GM21423 (cell line): ENCODE results near the gene AFP.
"Not testable (repeated sequence)": the region's sequence is repeated elsewhere in the genome, so short reads cannot be mapped to it uniquely, and the experiment has no call there.

Experiments used
- ATAC-seq: cut with Tn5 transposase; IDR thresholded peaks from one replicate; pipeline ENCODE4 v1.9.1; 2021; ENCODE audit warnings: mild to moderate bottlenecking, moderate library complexity; ENCODE audit not compliant: unreplicated experiment

AFP gene

GRCh38 chr4:73435984-73436383 lies at the start of gene AFP:
Gene AFP (plus strand): TSS chr4:73436221. CDS start chr4:73436263, 42 bp downstream.
- no peak for ATAC-seq

DNA sequence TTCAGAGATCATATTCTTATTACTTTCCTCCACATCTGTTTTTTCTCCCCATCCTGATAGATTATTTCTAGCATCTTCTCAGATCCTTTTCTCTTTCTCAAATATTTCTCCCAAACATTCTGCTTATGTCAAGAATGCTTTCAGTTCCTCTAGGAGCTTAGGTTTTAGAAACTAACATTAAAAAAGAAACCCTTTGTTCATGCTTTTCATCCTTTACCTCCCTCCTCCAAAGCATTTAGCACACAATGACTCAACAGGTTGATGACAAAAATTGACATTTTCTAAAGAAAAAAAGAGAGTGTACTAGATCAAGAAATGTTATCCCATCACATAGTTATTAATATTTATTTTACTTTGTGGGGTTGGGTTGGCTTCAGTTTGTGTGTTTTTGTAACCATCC lies 48.5 kb upstream of the AFP start:
- ATAC-seq: no peak

DNA sequence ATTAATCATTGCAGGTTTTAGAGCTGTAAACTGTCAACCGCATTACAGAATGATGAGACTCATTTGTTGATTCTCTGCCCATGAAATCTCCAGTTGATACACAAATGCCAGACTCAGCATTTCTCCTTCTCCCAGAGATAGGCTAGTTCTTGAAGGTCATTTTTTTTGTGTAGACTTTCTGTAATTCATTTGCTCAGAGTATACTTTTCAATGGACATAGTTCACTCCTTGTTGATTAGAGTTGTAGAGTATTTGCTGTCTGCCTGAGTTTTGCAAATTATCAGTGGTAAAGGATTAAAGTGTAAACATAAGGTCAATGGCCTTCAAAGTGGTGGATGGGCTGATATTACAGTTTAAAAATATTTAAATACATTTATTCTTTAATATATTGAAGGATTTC lies 47.1 kb upstream of the AFP start:
- ATAC-seq: no peak

DNA sequence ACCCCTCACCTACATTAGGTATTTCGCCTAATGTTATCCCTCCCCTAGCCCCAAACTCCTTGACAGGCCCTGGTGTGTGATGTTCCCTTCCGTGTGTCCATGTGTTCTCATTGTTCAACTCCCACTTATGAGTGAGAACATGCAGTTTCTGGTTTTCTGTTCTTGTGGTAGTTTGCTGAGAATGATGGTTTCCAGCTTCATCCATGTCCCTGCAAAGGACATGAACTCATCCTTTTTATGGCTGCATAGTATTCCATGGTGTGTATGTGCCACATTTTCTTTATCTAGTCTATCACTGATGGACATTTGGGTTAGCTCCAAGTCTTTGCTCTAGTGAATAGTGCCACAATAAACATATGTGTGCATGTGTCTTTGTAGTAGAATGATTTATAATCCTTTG lies 46.4 kb upstream of the AFP start:
- ATAC-seq: not testable (repeated sequence)

DNA sequence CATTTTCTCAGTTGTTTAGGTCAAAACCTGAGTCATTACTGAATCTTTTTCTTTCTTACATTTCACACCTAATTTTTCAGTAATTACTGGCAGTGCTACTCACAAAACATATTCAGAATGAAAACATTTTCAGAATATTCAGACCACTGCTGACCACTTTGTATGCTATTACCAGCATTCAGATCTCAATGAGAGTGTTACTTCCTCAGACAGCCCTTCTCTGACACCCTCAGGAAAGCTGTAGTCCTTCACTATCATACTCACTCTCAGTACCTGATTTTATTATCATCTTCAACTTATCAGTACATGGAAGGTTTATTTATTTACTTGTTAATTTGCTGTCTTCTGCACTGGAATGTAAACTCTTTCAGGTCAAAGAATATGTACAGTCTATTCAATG lies 44.2 kb upstream of the AFP start:
- no peak for ATAC-seq

- ATAC-seq: no peak
These were observed 43.1 kb upstream of the AFP start for GRCh38 chr4:73392936-73393335.

- ATAC-seq: no peak
These were observed 39.7 kb upstream of the AFP start for GRCh38 chr4:73396304-73396703.

DNA sequence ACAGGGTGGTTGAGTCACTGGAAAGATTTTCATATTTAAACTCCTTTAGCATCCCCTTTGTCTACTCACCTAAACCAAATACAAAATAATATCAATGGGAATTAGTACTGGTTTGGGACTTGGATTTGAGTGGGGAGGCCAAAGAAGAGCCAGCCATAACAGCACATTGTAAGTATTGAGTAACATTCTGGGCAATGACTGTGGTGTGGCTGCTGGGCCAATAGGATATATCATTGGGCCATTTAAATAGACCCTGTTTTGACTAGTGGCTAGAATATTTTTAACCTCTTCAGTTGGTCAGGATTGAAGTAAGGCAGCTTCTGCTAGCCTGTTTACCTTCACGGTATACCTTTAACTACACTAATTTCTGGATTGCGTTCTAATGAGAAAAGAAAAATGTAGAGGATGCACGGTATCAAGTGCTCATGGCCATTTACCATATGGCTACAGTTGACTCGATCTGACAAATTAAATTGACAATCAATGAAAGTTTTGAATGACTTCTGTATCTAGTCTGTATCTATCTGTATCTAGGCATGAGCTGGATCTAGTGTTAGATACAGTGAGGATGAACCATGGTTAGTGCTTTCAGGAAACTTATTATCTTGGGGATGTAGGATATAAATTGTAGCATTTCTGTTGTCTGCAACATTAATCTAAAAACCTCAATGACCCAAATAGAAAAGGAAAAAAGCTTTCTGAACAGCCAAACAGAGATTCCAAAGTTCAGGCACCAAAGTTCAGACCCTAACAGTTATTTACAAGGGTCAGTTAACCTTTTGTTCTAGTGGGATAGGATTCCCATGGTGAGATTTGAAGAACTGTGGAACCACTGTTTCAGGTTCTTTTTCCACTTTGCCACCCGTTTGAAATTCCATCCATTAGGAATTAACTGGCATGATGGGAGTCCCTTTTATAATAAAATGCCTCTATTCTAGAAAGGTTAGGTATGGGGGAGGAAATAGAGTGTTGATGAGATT lies 38.7 kb upstream of the AFP start:
- no peak for ATAC-seq

DNA sequence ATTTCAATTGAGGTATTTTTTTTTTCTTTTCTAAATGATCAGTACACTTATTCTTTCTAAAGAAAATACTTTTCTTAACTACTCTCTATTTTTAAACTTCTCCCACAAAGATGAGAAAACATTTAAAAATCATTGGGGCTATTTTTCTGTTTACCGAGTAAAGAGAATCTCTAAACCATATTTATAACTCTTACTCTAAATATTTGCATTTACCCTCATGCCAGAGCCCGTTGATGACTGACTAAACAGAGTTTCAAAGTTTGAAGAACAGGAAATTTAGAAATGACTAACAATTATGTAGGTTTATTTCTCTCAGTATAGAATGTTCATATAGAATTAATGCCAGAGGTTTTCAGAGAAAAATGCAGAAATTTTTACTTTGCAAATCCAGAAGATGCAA lies 34.6 kb upstream of the AFP start:
- ATAC-seq: no peak

DNA sequence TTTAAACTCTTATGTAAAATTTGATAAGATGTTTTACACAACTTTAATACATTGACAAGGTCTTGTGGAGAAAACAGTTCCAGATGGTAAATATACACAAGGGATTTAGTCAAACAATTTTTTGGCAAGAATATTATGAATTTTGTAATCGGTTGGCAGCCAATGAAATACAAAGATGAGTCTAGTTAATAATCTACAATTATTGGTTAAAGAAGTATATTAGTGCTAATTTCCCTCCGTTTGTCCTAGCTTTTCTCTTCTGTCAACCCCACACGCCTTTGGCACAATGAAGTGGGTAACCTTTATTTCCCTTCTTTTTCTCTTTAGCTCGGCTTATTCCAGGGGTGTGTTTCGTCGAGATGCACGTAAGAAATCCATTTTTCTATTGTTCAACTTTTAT lies 32.0 kb upstream of the AFP start, which contains the start of gene ALB:
Gene ALB (plus strand): TSS at position 246 of the 400 bp plus-strand sequence. CDS start 41 bp downstream, at position 287.
- ATAC-seq: no peak

GRCh38 chr4:73404457-73404856 lies 31.6 kb upstream of the AFP start:
- ATAC-seq: no peak

GRCh38 chr4:73405138-73405537 lies 30.9 kb upstream of the AFP start:
- no peak for ATAC-seq

- no peak for ATAC-seq
These were observed 29.5 kb upstream of the AFP start for GRCh38 chr4:73406548-73406875.

DNA sequence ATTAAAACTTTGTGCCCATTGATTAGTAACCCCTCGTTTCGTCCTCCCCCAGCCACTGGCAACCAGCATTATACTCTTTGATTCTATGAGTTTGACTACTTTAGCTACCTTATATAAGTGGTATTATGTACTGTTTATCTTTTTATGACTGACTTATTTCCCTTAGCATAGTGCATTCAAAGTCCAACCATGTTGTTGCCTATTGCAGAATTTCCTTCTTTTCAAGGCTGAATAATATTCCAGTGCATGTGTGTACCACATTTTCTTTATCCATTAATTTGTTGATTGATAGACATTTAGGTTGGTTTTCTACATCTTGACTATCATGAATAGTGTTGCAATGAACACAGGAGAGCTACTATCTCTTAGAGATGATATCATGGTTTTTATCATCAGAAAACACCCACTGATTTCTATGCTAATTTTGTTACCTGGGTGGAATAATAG lies 28.8 kb upstream of the AFP start:
- no peak for ATAC-seq

DNA sequence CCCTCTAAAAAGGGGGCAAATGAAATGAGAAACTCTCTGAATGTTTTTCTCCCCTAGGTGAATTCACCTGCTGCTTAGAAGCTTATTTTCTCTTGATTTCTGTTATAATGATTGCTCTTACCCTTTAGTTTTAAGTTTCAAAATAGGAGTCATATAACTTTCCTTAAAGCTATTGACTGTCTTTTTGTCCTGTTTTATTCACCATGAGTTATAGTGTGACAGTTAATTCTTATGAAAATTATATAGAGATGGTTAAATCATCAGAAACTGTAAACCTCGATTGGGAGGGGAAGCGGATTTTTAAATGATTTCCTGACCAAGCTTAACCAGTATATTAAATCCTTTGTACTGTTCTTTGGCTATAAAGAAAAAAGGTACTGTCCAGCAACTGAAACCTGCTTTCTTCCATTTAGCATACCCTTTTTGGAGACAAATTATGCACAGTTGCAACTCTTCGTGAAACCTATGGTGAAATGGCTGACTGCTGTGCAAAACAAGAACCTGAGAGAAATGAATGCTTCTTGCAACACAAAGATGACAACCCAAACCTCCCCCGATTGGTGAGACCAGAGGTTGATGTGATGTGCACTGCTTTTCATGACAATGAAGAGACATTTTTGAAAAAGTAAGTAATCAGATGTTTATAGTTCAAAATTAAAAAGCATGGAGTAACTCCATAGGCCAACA lies 27.7 kb upstream of the AFP start:
- no peak for ATAC-seq

DNA sequence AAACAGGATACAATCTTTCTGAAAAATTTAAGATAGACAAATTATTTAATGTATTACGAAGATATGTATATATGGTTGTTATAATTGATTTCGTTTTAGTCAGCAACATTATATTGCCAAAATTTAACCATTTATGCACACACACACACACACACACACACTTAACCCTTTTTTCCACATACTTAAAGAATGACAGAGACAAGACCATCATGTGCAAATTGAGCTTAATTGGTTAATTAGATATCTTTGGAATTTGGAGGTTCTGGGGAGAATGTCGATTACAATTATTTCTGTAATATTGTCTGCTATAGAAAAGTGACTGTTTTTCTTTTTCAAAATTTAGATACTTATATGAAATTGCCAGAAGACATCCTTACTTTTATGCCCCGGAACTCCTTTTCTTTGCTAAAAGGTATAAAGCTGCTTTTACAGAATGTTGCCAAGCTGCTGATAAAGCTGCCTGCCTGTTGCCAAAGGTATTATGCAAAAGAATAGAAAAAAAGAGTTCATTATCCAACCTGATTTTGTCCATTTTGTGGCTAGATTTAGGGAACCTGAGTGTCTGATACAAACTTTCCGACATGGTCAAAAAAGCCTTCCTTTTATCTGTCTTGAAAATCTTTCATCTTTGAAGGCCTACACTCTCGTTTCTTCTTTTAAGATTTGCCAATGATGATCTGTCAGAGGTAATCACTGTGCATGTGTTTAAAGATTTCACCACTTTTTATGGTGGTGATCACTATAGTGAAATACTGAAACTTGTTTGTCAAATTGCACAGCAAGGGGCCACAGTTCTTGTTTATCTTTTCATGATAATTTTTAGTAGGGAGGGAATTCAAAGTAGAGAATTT lies 26.8 kb upstream of the AFP start:
- no peak for ATAC-seq

DNA sequence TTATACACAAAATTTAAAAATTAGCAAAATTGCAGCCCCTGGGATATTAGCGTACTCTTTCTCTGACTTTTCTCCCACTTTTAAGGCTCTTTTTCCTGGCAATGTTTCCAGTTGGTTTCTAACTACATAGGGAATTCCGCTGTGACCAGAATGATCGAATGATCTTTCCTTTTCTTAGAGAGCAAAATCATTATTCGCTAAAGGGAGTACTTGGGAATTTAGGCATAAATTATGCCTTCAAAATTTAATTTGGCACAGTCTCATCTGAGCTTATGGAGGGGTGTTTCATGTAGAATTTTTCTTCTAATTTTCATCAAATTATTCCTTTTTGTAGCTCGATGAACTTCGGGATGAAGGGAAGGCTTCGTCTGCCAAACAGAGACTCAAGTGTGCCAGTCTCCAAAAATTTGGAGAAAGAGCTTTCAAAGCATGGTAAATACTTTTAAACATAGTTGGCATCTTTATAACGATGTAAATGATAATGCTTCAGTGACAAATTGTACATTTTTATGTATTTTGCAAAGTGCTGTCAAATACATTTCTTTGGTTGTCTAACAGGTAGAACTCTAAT lies 26.0 kb upstream of the AFP start:
- no peak for ATAC-seq

- ATAC-seq: no peak
These were observed 24.9 kb upstream of the AFP start for GRCh38 chr4:73410916-73411730.

DNA sequence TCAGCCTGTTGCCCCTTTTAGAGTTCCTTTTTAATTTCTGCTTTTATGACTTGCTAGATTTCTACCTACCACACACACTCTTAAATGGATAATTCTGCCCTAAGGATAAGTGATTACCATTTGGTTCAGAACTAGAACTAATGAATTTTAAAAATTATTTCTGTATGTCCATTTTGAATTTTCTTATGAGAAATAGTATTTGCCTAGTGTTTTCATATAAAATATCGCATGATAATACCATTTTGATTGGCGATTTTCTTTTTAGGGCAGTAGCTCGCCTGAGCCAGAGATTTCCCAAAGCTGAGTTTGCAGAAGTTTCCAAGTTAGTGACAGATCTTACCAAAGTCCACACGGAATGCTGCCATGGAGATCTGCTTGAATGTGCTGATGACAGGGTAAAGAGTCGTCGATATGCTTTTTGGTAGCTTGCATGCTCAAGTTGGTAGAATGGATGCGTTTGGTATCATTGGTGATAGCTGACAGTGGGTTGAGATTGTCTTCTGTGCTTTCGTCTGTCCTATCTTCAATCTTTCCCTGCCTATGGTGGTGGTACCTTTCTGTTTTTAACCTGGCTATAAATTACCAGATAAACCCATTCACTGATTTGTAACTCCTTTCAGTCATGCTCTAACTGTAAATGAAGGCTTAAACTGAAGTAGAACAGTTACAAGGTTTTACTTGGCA lies 24.1 kb upstream of the AFP start:
- ATAC-seq: no peak
